M059J (cell line): ENCODE data around the gene LRFN3. TPM values are rescaled to one million over a fixed set of nuclear protein-coding genes. Genes with fewer than 3 reads are reported as not detected.

Source experiments
- total RNA-seq: library from RNA; depleted of rRNA; stranded (reverse); fragments of >200 nt; shearing (Covaris generic); gene quantifications from 2 replicates; pipeline ENCODE4 v1.2.3, GENCODE V29; 2014; rRNA removed

Gene LRFN3
- total RNA-seq, 1 experiment from 2014 or later, result 4.6 TPM

Other genes starting within 250 kb of the LRFN3 start
- not detected in 2 replicates for gene ZBTB32, start 231.8 kb upstream of the LRFN3 start, total RNA-seq
- 4.9 and 8.8 TPM in 2 replicates for gene KMT2B, start 218.4 kb upstream of the LRFN3 start, total RNA-seq
- 8.8 and 24.0 TPM in 2 replicates for gene IGFLR1, start 193.9 kb upstream of the LRFN3 start, total RNA-seq
- gene U2AF1L4, start 191.0 kb upstream of the LRFN3 start, total RNA-seq, result 18.0 and 24.9 TPM in 2 replicates
- gene PSENEN, start 190.7 kb upstream of the LRFN3 start, total RNA-seq, result 90.5 and 108 TPM in 2 replicates
- gene LIN37, start 187.8 kb upstream of the LRFN3 start, total RNA-seq, result 4.3 and 12.2 TPM in 2 replicates
- gene HSPB6, start 179.3 kb upstream of the LRFN3 start, total RNA-seq, result 0.39 and 0.47 TPM in 2 replicates
- 5.9 and 7.4 TPM in 2 replicates for gene PROSER3, start 178.2 kb upstream of the LRFN3 start, total RNA-seq
- 1.5 and 4.2 TPM in 2 replicates for gene ARHGAP33, start 160.8 kb upstream of the LRFN3 start, total RNA-seq
- gene PRODH2, start 123.5 kb upstream of the LRFN3 start, total RNA-seq, result not detected in 2 replicates
- gene NPHS1, start 83.9 kb upstream of the LRFN3 start, total RNA-seq, result not detected in 2 replicates
- 0.07 and 0.17 TPM in 2 replicates for gene KIRREL2, start 79.5 kb upstream of the LRFN3 start, total RNA-seq
- 42.4 and 51.5 TPM in 2 replicates for gene APLP1, start 67.8 kb upstream of the LRFN3 start, total RNA-seq
- 0.91 and 6.1 TPM in 2 replicates for gene NFKBID, start 35.8 kb upstream of the LRFN3 start, total RNA-seq
- not detected in 2 replicates for gene HCST, start 33.8 kb upstream of the LRFN3 start, total RNA-seq
- not detected in 2 replicates for gene TYROBP, start 28.1 kb upstream of the LRFN3 start, total RNA-seq
- gene SDHAF1, start 58.8 kb downstream of the LRFN3 start, total RNA-seq, result 32.0 and 40.1 TPM in 2 replicates
- gene SYNE4, start 72.4 kb downstream of the LRFN3 start, total RNA-seq, result not detected in 2 replicates
- gene ALKBH6, start 77.8 kb downstream of the LRFN3 start, total RNA-seq, result 54.6 and 64.6 TPM in 2 replicates
- gene CLIP3, start 96.5 kb downstream of the LRFN3 start, total RNA-seq, result 1.3 and 6.7 TPM in 2 replicates
- gene THAP8, start 117.9 kb downstream of the LRFN3 start, total RNA-seq, result 4.3 and 6.8 TPM in 2 replicates
- gene WDR62, start 118.5 kb downstream of the LRFN3 start, total RNA-seq, result 10.8 and 19.4 TPM in 2 replicates
- gene OVOL3, start 174.8 kb downstream of the LRFN3 start, total RNA-seq, result 0.39 TPM in 1 of 2 replicates, not detected in the other
- 90.4 and 115 TPM in 2 replicates for gene POLR2I, start 178.5 kb downstream of the LRFN3 start, total RNA-seq
- gene TBCB, start 179.1 kb downstream of the LRFN3 start, total RNA-seq, result 307 and 372 TPM in 2 replicates
- 425 and 426 TPM in 2 replicates for gene CAPNS1, start 203.7 kb downstream of the LRFN3 start, total RNA-seq
- not detected in 2 replicates for gene COX7A1, start 216.1 kb downstream of the LRFN3 start, total RNA-seq